SK-N-SH (cell line): ENCODE results near the gene MRPL46.

Experiments
- CTCF ChIP-seq: fragments of 200-600 bp; sonication (generic); IDR thresholded peaks from 2 replicates; pipeline ENCODE4 v1.6.1; 2017; ENCODE audit warnings: antibody characterized with exemption, mild to moderate bottlenecking, moderate library complexity
- FOXM1 ChIP-seq: IDR thresholded peaks from 2 replicates; pipeline ENCODE4 v1.4.0; 2012; ENCODE audit warnings: low read depth, mild to moderate bottlenecking
- SMC3 ChIP-seq: IDR thresholded peaks from 2 replicates; pipeline ENCODE4 v1.6.1; 2012; ENCODE audit warnings: low read depth, low read length, improper control_type of control experiment
- TF ChIP-seq, protein P1 (sequence below): fragments of 150-350 bp; IDR thresholded peaks from 2 replicates; pipeline ENCODE4 v1.6.1; 2017; ENCODE audit warnings: antibody characterized with exemption, low read length, low read depth, borderline replicate concordance
- TF ChIP-seq, protein P2 (sequence below): IDR thresholded peaks from 2 replicates; pipeline ENCODE4 v1.6.1; 2012; ENCODE audit warnings: mild to moderate bottlenecking, low read depth, low read length, moderate library complexity
- TF ChIP-seq, protein P3 (sequence below): fragments of 150-350 bp; IDR thresholded peaks from 2 replicates; pipeline ENCODE4 v1.6.1; 2016; ENCODE audit warnings: mild to moderate bottlenecking, low read depth, low read length

DNA sequence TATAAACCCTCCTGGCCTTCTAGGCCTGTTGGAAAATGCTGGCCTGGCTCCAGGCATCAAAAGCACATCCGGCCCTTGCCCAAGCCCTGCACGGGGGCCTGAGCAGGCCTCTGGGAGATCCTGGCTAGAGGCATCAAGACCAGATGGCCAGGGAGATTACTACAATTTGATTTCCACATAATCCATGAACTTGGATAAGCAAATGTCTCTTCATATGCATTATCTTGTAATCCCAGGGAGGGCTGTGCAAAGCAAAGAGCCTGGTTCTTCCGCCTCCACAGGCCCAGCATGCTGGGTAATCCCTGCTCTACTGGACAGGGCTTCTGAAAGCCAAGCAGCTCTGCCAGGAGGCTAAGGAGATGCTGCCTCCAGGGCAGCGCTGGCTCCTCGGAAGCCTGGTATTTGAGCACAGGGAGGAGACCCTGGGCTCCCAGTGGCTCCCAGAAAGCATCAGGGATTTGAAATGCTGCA lies 18.2 kb downstream of the MRPL46 start:
- no peak for TF ChIP-seq FOXM1
- TF ChIP-seq, protein P1, sequence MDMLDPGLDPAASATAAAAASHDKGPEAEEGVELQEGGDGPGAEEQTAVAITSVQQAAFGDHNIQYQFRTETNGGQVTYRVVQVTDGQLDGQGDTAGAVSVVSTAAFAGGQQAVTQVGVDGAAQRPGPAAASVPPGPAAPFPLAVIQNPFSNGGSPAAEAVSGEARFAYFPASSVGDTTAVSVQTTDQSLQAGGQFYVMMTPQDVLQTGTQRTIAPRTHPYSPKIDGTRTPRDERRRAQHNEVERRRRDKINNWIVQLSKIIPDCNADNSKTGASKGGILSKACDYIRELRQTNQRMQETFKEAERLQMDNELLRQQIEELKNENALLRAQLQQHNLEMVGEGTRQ, result no peak
- TF ChIP-seq CTCF, result no peak
- TF ChIP-seq, protein P2, sequence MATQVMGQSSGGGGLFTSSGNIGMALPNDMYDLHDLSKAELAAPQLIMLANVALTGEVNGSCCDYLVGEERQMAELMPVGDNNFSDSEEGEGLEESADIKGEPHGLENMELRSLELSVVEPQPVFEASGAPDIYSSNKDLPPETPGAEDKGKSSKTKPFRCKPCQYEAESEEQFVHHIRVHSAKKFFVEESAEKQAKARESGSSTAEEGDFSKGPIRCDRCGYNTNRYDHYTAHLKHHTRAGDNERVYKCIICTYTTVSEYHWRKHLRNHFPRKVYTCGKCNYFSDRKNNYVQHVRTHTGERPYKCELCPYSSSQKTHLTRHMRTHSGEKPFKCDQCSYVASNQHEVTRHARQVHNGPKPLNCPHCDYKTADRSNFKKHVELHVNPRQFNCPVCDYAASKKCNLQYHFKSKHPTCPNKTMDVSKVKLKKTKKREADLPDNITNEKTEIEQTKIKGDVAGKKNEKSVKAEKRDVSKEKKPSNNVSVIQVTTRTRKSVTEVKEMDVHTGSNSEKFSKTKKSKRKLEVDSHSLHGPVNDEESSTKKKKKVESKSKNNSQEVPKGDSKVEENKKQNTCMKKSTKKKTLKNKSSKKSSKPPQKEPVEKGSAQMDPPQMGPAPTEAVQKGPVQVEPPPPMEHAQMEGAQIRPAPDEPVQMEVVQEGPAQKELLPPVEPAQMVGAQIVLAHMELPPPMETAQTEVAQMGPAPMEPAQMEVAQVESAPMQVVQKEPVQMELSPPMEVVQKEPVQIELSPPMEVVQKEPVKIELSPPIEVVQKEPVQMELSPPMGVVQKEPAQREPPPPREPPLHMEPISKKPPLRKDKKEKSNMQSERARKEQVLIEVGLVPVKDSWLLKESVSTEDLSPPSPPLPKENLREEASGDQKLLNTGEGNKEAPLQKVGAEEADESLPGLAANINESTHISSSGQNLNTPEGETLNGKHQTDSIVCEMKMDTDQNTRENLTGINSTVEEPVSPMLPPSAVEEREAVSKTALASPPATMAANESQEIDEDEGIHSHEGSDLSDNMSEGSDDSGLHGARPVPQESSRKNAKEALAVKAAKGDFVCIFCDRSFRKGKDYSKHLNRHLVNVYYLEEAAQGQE, result no peak
- TF ChIP-seq SMC3, result no peak
- TF ChIP-seq, protein P3, sequence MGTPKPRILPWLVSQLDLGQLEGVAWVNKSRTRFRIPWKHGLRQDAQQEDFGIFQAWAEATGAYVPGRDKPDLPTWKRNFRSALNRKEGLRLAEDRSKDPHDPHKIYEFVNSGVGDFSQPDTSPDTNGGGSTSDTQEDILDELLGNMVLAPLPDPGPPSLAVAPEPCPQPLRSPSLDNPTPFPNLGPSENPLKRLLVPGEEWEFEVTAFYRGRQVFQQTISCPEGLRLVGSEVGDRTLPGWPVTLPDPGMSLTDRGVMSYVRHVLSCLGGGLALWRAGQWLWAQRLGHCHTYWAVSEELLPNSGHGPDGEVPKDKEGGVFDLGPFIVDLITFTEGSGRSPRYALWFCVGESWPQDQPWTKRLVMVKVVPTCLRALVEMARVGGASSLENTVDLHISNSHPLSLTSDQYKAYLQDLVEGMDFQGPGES, result no peak
